GM19438 (cell line): ENCODE measurements around the gene MFSD12.
A peak's percentile ranks its signal among the peaks of the same experiment; 100 is the strongest.
"Not testable (repeated sequence)": the region's sequence is repeated elsewhere in the genome, so short reads cannot be mapped to it uniquely, and the experiment has no call there.

ENCODE experiments used
- ATAC-seq: cut with Tn5 transposase; IDR thresholded peaks from one replicate; pipeline ENCODE4 v1.9.1; 2021; ENCODE audit warnings: low read depth; ENCODE audit not compliant: unreplicated experiment

Gene MFSD12

DNA sequence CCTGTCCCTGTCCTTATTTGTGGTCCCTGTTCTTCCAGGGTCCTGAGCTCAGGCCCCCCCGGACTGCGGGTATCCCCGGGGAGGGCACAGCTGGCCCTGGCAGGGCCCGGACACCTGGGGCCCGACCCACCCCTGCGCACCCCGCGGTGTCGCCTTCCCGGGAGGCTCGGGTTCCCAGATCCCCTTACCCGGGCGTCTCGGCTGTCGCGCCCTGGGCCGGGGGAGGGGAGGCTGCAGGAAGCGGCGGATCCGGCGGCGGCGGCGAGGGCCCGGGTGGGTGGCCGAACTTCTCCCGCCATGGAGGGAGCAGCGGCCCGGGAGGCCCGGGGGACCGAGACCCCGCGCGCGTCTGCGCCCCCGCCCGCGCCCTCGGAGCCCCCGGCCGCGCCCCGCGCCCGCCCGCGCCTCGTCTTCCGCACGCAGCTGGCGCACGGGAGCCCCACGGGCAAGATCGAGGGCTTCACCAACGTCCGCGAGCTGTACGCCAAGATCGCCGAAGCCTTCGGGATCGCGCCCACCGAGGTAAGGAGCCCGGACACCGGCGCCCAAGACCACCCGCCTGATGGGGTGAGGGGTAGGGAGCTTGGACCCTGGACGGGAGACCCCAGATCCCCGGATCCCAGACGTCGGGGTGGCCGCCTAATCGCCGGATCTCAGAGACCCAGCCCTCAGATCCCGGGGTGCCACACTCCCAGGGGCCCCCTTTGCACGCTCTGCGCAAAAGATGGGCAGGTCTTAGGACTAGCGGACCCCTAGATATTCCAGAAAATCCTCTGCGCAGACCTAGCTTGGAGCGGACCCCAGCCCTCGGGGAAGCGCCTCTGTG, 28.1 kb upstream of the MFSD12 start, which contains the start of gene GIPC3:
Gene GIPC3, plus strand, starts transcription at position 178 of the 826 bp plus-strand sequence. Its CDS starts 120 bp downstream, at position 298.
- ATAC-seq = no peak

DNA sequence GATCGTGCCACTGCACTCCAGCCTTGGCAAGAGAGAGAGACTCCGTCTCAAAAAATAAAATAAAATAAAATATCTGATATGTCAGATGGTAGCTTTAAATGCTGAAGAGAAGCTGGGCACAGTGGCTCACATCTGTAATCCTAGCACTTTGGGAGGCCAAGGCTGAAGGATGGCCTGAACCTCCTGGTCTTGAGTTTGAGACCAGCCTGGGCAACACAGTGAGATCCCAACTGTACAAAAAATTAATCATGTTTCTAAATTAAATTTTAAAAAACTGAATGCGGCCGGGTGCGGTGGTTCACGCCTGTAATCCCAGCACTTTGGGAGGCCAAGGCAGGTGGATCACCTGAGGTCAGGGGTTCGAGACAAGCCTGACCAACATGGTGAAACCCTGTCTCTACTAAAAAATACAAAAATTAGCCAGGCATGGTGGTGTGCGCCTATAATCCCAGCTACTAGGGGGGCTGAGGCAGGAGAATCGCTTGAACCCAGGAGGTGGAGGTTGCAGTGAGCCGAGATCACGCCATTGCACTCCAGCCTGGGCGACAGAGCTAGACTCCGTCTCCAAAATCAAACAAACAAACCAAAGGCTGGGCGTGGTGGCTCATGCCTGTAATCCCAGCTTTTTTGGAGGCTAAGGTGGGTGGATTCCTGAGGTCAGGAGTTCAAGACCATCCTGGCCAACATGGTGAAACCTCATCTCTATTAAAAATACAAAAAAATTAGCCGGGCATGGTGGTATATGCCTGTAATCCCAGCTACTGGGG, 26.8 kb upstream of the MFSD12 start:
- ATAC-seq = not testable (repeated sequence)

DNA sequence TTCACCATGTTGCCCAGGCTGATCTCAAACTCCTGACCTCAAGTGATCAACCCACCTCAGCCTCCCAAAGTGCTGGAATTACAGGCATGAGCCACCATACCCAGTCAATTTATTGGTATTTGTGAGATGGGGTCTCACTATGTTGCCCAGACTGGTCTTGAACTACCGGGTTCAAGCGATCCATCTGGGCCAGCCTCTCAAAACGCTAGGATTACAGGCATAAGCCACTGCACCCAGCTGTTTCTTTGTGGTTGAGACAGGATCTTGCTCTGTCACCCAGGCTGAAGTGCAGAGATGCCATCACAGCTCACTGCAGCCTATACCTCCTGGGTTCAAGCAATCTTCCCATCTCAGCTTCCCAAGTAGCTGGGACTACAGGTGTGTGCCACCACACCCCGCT, 24.4 kb upstream of the MFSD12 start:
- not testable (repeated sequence) for ATAC-seq

DNA sequence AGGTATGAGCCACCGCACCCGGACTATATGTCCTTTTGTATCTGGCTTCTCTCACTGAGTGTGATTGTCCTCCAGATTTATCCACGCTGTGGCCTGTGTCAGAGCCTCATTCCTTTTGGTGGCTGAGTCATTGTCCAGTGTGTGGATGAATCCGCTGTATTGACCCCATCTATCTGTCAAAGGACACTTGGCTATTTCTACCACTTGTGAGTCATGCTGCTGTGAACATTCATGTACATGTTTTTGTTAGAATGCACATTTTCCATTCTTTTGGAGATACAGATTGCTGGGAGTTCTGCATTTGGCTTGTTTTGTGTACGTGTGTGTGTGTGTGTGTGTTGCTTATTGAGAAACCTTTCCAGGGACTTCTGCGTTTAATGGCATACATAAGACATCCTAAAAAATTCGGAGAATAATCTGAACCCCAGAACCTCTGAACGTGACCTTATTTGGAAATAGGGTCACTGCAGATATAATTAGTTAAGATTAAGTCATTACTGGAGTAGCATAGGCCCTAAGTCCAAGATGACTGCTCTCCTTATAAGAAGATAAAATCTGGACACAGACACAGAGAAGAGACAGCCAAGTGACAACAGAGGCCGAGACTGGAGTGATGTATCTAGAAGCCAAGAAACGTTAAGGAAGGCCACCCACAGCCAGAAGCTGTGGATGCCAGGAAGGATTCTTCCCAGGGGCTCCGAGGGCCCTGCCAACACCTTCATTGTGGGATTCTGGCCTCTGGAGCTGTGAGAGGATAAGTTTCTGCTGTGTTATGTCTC, 23.0 kb upstream of the MFSD12 start:
- ATAC-seq = no peak

DNA sequence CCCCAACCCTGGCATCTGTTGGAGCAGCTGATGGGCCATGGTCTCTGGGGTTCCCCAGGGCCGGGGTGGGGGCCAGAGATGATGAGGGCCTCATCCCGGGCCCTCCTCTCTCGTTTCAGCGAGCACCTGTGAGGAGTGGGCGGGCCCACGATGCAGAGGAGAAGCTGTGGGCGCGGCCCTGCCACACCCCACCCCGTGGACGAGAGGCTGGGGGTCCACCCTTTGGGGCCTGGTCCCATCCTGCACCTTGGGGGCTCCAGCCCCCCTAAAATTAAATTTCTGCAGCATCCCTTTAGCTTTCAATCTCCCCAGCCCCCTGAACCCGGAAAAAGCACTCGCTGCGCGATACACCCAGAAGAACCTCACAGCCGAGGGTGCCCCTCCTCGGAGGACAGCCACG, 21.0 kb upstream of the MFSD12 start:
- ATAC-seq = no peak

DNA sequence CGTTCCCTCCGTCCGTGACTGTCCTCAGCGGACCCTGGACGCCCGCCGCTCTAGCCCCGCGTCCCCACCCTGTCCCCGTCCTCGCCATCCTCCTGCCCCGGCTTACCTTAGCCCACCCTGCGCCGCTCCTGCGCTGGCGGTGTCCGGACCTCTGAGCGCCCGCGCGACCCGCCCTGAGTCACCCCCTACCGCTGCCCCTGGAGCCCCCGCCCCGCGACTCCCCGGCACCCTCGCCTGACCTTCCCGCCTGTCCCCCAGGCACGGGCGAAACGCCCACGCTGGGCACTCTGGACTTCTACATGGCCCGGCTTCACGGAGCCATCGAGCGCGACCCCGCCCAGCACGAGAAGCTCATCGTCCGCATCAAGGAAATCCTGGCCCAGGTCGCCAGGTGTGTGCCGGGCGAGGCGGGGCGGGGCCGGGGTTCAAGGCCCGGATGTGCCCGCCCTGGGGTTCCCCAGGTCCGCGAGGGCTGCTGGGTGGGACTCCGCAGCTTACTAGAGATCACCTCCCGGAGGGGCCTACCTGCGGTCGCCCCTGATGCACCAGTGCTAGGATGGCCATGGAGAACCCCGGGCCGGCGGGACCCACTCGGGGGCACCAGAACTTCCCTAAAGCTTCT, 20.4 kb upstream of the MFSD12 start:
- no peak for ATAC-seq

DNA sequence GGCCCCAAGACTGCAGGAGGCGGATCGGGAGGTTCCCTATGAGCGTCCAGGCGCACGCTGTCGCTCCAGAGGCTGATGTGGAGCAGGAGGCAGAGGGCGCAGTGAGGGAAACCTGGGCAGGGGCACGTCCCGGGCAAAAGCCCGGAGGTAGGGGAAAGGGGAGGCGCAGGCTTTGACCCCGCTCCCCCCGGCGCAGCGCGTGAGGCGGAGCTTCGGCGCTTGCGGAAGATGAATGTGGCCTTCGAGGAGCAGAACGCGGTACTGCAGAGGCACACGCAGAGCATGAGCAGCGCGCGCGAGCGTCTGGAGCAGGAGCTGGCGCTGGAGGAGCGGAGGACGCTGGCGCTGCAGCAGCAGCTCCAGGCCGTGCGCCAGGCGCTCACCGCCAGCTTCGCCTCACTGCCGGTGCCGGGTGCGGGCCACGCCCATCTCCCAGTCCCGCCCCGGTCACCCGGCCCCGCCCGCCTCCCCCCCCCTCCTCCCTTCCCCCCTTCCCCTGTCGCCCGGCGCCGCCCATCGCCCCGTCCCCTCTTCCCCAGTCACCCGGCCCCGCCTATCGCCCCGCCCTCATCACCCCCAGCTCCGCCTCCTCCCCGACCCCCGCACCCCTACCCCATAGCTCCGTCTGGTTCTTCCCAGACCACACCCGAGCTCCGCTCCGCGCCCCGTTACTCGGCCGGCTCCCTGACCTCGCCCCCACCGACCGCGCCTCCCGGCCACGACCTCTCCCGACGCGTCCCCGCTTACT, 19.5 kb upstream of the MFSD12 start:
- no peak for ATAC-seq

DNA sequence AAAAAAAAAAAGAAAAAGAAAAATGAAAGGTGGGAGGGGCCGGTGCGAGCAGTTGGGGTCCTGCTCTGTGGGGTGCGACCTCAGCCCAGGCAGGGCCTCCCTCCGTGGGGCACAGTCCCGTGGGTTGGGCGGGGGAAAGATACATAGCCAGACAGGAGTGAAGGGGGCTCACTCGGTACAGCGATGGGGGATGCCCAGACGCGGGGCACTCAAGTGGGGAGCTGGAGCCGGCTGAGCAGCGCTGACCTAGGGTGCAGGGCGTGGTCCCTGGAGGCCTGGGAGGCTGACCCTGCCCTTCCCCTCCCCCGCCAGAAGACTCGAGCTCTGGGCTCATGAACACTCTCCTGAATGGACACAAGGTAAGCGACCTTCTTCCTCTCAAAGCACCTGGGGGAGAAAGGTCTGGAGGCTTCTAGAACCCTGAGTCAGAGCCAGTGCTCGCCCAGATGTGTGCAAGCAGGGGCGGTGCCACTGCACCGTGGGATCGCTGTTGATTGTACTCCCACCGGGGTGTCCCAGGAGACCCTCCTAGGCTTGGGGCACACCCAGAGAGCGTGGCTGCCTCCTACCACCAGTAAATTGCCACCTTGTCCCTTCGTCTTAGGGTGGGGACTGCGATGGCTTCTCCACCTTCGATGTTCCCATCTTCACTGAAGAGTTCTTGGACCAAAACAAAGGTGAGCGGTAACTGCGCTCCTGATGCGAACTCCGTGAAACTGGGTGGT, 18.7 kb upstream of the MFSD12 start:
- no peak for ATAC-seq

DNA sequence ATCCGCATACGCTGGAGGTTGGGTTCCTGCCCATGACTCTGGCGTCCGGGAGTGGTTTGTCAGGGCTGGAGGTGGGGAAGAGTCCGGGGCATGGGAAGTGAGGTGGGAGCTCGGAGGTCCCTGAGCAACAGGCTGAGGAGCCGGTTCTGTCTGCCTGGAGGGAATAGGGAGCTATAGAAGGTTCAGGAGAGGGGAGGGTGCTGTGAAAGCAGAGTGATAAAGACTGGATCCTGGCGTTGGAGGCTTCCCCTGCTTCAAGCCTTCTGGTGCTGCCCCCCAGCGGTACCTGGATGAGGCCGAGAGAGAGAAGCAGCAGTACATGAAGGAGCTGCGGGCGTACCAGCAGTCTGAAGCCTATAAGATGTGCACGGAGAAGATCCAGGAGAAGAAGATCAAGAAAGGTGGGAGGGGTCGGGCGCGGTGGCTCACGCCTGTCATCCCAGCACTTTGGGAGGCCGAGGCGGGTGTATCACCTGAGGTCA, 17.9 kb upstream of the MFSD12 start:
- no peak for ATAC-seq

DNA sequence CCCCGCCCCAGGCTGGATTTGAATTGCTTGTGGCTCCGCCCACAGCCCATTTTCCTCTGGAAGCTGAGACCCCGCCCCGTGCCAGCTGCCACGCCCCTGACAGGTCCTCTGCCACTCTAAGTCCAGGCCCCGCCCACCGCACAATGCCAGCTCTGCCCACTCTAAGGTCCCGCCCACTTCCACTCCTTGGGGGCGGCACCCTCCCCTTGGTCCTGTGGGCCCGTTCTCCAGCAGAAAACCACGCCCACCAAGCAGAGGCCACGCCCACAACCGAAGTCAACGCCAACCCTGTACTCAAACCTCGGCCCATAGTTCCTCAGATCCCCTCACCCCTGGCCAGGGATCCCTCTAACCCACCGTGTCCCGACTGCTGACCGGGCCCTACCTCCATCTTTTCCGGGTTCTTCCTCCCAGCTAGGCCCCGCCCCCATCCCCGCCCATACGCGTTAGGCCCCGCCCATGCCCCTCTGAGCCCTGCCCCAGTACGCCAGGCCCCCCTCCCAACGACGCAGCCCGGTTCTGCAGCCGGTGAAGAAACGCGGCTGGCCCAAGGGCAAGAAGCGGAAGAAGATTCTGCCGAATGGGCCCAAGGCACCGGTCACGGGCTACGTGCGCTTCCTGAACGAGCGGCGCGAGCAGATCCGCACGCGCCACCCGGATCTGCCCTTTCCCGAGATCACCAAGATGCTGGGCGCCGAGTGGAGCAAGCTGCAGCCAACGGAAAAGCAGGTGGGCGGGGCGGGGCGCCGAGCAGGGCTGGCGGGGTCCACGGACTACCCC, 16.7 kb upstream of the MFSD12 start:
- no peak for ATAC-seq

DNA sequence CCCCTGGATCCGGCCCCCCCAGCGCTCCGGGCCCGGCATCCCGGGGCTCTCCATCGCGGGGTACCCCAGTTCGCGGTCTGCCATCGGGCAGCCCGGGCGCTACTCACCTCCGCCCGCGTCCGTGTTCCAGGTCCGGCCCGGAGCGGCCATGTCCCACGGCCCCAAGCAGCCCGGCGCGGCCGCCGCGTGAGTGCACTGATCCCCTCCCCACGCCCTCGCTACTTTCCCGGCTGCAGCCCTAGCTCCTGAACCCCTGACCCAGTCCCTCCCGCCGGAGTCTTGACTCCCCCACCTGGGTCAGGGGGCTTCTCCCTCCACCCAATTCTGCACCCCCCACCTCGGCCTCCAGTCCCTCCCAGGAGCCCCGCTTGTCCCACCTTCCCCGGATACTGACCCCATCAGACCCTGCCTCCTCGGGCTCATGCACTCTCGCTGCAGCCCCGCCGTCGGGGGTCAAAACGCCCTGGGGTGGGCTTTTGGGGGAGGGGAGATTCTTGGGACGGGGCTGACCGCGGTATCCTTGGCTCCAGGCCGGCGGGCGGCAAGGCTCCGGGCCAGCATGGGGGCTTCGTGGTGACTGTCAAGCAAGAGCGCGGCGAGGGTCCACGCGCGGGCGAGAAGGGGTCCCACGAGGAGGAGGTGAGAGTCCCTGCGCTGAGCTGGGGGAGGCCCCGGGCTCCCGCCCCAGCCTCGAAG, 15.9 kb upstream of the MFSD12 start:
- ATAC-seq = peak; percentile 3

DNA sequence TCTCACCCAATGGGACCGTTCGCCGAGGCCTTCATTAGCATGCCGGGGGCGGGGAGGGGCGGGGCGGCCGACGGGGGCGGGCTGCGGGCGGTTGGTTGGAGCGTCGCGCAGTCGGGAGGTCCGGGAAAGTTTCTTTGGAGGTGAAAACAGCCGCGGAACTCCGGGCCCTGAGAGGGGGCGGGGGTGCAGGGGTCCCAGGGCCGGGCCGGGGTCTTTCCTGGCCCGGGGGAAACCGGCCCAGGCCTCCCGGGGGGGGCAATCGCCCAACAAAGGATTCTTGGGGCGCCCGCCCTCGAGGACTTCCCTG, 15.4 kb upstream of the MFSD12 start, which contains the start of gene HMG20B:
Gene HMG20B, plus strand, starts transcription at position 90 of the 307 bp plus-strand sequence. CDS start 366 bp downstream, outside the sequence.
- ATAC-seq = no peak

DNA sequence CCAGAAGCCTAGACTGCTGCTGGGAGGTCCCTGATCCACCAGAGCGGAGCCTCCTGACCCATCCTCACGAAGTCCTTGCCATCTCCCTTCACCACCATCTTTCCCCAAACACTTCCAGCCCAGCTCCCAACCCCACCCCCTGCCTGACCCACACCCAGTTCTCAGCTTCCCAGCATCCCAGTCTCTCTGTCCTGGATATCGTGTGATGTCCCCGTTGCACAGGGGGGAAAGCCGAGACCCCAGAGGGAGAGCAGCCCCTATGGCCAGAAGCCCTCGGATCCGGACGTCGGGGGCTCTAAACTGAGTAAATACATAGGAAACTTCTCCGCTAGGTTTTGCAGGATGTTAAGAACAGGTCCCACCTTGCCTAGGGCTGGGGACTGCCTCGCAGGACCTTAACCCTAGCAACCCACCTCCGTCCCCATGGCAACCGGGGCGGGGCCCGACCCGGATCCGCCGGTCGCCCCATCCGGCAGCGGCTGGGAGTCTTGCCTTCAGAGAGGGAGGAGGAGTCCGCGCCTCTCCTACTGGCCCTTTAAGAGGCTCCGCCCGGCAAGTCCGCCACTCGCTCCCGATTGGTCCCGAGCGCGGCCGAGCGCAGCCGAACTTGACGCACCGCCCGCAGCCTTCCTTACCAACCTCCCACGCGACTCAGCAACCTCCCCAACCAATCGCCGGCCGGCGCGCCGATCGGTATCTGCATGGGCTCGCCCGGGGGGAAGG, 14.9 kb upstream of the MFSD12 start:
- ATAC-seq = peak; percentile 81

DNA sequence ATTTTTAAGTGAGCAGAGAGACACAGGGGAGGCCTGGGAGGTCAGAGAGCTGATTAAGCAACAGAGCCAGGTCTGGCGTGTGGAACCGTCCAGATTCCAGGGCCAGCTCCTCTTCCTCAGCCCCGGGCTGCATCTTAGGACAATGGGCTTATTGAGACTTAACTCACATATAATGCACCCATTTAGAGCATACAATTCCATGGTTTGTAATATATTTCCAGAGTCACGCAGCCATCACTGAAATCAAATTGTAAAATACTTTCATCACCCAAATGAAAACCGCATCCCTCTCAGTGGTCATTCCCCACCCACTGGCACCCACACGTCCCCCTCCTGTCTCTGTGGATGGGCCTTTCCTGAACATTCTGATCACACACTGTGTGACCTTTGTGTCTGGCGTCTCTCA, 13.2 kb upstream of the MFSD12 start:
- ATAC-seq = no peak

DNA sequence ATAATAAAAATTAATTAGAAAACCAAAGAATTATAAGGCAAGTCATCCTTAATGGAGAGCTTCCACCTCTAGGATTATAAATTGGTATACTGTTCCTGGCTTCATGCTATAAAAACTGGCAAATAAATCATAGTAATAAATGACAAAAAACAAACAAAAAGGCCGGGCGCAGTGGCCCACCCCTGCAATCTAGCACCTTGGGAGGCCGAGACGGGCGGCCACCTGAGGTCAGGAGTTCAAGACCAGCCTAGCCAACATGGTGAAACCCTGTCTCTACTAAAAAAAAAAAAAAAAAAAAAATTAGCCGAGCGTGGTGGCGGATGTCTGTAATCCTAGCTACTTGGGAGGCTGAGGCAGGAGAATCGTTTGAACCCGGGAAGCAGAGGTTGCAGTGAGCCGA, 12.7 kb upstream of the MFSD12 start:
- ATAC-seq = not testable (repeated sequence)

DNA sequence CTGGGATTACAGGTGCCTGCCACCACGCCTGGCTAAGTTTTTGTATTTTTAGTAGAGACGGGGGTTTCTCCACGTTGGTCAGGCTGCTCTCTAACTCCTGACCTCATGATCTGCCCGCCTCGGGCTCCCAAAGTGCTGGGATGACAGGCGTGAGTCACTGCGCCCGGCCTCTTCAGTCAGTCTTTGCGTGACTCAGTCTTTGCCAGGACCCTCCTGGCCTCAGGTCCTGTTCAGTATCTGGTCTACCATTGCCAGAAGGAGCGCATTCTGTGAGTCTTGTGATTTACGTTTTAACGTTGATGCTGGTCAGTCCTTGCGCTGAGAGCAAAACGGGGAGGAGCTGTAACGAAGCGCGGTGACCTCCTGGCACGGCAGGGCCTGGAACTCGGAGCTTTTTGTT, 7.8 kb upstream of the MFSD12 start:
- no peak for ATAC-seq
